Pancreas (tissue), 10 donors: Measurements from ENCODE around the gene RGS12. TPM values are rescaled to one million over a fixed set of nuclear protein-coding genes. Genes with fewer than 3 reads are reported as not detected.
A peak's percentile ranks its signal among the peaks of the same experiment; 100 is the strongest.

Source experiments
- ATAC-seq, 4 donors: fragments of 200-7000 bp; cut with Tn5 transposase; one replicate each; pipeline versions ENCODE4 v1.8.0 to v1.9.1; 2020; ENCODE audit warnings: mild to moderate bottlenecking in 4 of 4, moderate library complexity in 4 of 4
- DNase-seq, 6 donors: peaks; one replicate each; pipeline ENCODE4 v3.0.0-alpha.2; 2020
- FAIRE-seq: peaks from 2 replicates; lab custom pipeline; 2012; peaks lifted over from hg19 to GRCh38; lab: Jason Lieb, UNC
- H3K27ac ChIP-seq, 4 donors: fragments of 200-600 bp; sonication (generic); 1 replicate in 3 of 4; 2 replicates in 1 of 4; pipeline versions ENCODE4 v1.5.0 to v1.8.0; 2020
- H3K27me3 ChIP-seq, 4 donors: fragments of 200-600 bp; one replicate each; pipeline ENCODE4 v1.8.0; 2021
- H3K36me3 ChIP-seq, 3 donors: fragments of 200-600 bp; sonication (generic) in 1 of 3; one replicate each; pipeline versions ENCODE4 v1.5.0 to v1.8.0; 2020 to 2021
- H3K4me1 ChIP-seq, 3 donors: fragments of 200-600 bp; one replicate each; pipeline ENCODE4 v1.8.0; 2021
- H3K4me3 ChIP-seq, 4 donors: fragments of 200-600 bp; sonication (generic) in 2 of 4; one replicate each; pipeline versions ENCODE4 v1.5.0 to v1.8.0; 2020 to 2021
- H3K9me3 ChIP-seq, 4 donors: fragments of 200-600 bp; one replicate each; pipeline ENCODE4 v1.8.0; 2021
- WGBS, 2 donors: extraction: QIAGEN DNeasy Blood & Tissue Kit; methylation state at CpG; one replicate each; pipeline ENCODE4 v1.1.7; 2013; 5-methylcytosine and 5-hydroxymethylcytosine counted together
- intact Hi-C, 3 donors: fragments of 100-400 bp; cut with DNase I; formaldehyde crosslinking; loops; one replicate each; pipeline versions ENCODE4 v1.11.1 to v1.14.2; 2022
- polyA plus RNA-seq, 2 donors: library from polyadenylated mRNA; stranded (reverse); fragments of 200-250 nt; gene quantifications; one replicate each; pipeline ENCODE4 v1.2.3, GENCODE V29; 2013
- total RNA-seq, 6 donors: library from RNA; stranded (reverse); fragmentation: NEBNext Ultra II Directional in 4 of 6; extraction: Animal tissue kit (Norgen Biotek cat#: 25700) in 4 of 6; gene quantifications; one replicate each; pipeline versions ENCODE4 v1.2.1 to v1.2.4, GENCODE V29; 2021 to 2023
- TF ChIP-seq, protein P1 (sequence below), 4 donors: fragments of 200-600 bp; sonication (generic) in 3 of 4; IDR thresholded peaks; one replicate each; pipeline versions ENCODE4 v1.5.0 to v1.8.0; 2021; ENCODE audit warnings: antibody characterized with exemption in 4 of 4
- donor health status: healthy with polysubstance abuse.
- donor health status: DM: no; HTN: no; CAD: no; lungs with moderate emphysema.
- donor health status: DM: no; HTN: no; CAD: no.
- donor health status: control.
- donor health status: control.
- donor health status: Bipolar disorder and iron deficiency.
- donor health status: DM: yes; HTN: yes; CAD: no.
- donor health status: DM: no; HTN: no; CAD: no.
- donor health status: DM: no; HTN: no; CAD: no.
- donor health status: DM: yes; HTN: yes; CAD: no.

RGS12 gene
- total and polyA plus RNA-seq, 8 donors, result 4.6 to 21.6 (median 10.4) TPM

DNA sequence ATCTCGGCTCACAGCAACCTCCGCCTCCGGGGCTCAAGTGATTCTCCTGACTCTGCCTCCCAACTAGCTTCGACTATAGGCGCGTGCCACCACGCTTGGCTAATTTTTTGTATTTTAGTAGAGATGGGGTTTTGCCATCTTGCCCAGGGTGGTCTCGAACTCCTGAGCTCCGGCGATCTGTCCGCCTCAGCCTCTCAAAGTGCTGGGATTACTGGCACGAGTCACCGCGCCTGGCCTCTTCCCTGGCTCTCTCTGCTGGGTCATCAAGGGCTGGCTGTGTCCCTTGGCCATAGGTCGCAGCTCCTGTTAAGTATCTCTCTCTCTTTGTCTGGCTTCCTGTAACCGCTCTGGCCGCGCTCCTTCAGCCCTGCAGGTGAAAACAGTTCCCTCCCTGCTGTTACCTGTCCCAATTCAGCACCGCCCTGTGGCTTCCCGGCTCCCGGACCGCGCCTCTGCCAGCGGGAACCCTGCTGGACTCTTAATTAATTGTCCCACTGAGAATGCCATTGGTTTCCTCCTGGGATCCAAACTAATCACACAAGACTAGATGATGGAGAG is 1.3 kb upstream of the RGS12 start:
- Histone ChIP-seq H3K27me3 (no peaks in the 10 kb centered on the region), H3K27ac (peak overlapping the region; percentile 81 to 94 (median 90)), H3K9me3 (no peaks in the 10 kb centered on the region), H3K4me3 (peak overlapping the region; percentile 52 to 87 (median 84)), H3K4me1 (peaks cover 5 to 7% (median 6%) of the 10 kb centered on the region in 3 donors), H3K36me3 (no peaks in the 10 kb centered on the region)
- TF ChIP-seq, protein P1, sequence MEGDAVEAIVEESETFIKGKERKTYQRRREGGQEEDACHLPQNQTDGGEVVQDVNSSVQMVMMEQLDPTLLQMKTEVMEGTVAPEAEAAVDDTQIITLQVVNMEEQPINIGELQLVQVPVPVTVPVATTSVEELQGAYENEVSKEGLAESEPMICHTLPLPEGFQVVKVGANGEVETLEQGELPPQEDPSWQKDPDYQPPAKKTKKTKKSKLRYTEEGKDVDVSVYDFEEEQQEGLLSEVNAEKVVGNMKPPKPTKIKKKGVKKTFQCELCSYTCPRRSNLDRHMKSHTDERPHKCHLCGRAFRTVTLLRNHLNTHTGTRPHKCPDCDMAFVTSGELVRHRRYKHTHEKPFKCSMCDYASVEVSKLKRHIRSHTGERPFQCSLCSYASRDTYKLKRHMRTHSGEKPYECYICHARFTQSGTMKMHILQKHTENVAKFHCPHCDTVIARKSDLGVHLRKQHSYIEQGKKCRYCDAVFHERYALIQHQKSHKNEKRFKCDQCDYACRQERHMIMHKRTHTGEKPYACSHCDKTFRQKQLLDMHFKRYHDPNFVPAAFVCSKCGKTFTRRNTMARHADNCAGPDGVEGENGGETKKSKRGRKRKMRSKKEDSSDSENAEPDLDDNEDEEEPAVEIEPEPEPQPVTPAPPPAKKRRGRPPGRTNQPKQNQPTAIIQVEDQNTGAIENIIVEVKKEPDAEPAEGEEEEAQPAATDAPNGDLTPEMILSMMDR (IDR thresholded peaks at IDR 0.05), result no peak
- intact Hi-C loops, result no loop called here
- peak in 4 of 6 donors; percentile 55 to 87 (median 67) for DNase-seq
- FAIRE-seq, result no peak
- ATAC-seq, result peak; percentile 18 to 38 (median 30)
- WGBS, 2 donors, result 24 to 29% methylated on average over 24 of the region's 24 CpGs

DNA sequence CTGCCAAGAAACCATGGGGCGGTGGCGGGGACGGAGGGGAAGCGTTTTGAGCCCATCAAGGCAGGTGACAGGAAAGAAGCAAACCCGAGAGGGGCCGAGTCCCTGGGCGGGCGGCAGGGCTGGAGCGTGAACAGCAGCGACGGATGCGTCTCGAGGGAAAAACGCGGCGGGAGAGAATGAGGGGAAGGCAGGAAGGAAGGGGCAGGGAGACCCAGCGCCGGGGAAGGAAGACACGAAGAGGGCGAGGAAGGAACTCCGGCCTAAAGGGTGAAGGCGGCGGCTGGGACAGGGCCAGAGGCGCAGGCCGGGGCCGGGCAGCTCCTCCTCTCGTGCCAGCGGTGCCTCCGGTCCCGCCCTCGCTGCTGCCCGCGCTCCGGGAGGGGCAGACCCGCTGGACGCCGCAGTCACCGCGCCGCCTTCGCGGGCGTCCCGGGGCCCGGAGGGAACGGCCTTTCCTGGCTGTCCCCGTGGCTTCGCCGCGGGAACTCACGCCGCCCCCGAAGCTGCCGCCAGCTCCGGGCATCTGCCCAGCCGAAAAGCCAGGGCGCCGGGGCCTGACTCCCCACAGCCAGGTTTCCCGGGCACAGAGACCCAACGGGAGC is 751 bp upstream of the RGS12 start:
- no peaks in the 10 kb centered on the region for H3K36me3 ChIP-seq
- H3K9me3 ChIP-seq, result no peaks in the 10 kb centered on the region
- H3K27me3 ChIP-seq, result no peaks in the 10 kb centered on the region
- peak; percentile 70 to 90 (median 78) for DNase-seq
- TF ChIP-seq, protein P1 (IDR thresholded peaks at IDR 0.05), result no peak
- ATAC-seq, result peak; percentile 79 to 85 (median 81)
- no peak for FAIRE-seq
- WGBS, 2 donors, result 0 to 1% methylated on average over 31 to 60 of the region's 60 CpGs
- H3K4me3 ChIP-seq, result peak overlapping the region; percentile 52 to 87 (median 84)
- H3K4me1 ChIP-seq, result peaks cover 5 to 7% (median 6%) of the 10 kb centered on the region in 3 donors
- intact Hi-C loops, result no loop called here
- peak overlapping the region; percentile 81 to 94 (median 90) for H3K27ac ChIP-seq

DNA sequence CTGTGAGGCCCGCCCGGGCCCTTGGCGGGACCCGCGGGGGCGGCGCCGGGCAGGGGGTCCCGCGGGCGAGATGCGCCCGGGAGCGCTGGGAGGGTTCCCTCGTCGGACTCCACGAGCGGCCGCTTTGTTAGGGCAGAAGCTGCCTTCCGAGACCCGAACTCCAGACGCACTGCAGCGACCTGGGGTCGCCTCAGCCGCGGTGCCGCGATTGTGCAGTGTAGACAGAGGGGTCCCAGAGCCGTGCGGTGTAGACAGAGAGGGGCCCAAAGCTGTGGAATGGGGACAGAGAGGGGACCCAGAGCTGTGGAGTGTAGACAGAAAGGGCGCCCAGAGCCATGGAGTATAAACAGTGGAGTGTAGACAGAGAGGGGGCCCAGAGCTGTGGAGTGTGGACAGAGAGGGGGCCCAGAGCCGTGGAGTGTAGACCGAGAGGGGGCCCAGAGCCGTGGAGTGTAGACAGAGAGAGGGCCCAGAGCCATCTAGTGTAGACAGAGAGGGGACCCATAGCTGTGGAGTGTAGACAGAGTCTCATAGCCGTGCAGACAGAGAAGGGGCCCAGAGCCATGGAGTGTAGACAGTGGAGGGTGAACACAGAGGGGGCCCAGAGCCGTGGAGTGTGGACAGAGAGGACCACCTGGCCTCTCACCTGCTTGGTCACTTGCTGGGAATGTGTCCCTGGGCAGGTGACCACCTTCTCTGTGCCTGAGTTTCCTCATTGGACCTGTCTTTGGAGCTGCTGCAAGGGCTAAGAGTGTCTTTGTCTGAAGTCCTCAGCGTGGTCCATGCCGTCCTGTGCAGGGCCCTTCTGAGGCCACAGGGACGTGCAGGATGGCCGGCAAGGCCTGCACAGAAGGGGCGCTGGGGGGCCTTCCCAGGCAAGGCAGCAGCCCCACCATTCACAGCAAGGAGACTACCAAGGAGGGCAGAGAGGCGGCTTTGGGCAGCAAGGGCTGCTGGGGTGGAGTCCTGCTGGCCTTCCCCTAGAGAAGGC is 875 bp downstream of the RGS12 start:
- no peak for ATAC-seq
- 23 to 28% methylated on average over 37 to 42 of the region's 42 CpGs for WGBS, 2 donors
- no peaks in the 10 kb centered on the region for H3K27me3 ChIP-seq
- peak in 2 of 6 donors; percentile 45 to 83 for DNase-seq
- H3K9me3 ChIP-seq, result no peaks in the 10 kb centered on the region
- H3K36me3 ChIP-seq, result no peaks in the 10 kb centered on the region
- peaks cover 5 to 7% (median 6%) of the 10 kb centered on the region in 3 donors for H3K4me1 ChIP-seq
- TF ChIP-seq, protein P1 (IDR thresholded peaks at IDR 0.05), result no peak
- peak overlapping the region; percentile 12 to 87 (median 54) for H3K4me3 ChIP-seq
- intact Hi-C loops, result no loop called here
- FAIRE-seq, result no peak
- H3K27ac ChIP-seq, result peak overlapping the region in 1 of 4 donors; percentile 16

DNA sequence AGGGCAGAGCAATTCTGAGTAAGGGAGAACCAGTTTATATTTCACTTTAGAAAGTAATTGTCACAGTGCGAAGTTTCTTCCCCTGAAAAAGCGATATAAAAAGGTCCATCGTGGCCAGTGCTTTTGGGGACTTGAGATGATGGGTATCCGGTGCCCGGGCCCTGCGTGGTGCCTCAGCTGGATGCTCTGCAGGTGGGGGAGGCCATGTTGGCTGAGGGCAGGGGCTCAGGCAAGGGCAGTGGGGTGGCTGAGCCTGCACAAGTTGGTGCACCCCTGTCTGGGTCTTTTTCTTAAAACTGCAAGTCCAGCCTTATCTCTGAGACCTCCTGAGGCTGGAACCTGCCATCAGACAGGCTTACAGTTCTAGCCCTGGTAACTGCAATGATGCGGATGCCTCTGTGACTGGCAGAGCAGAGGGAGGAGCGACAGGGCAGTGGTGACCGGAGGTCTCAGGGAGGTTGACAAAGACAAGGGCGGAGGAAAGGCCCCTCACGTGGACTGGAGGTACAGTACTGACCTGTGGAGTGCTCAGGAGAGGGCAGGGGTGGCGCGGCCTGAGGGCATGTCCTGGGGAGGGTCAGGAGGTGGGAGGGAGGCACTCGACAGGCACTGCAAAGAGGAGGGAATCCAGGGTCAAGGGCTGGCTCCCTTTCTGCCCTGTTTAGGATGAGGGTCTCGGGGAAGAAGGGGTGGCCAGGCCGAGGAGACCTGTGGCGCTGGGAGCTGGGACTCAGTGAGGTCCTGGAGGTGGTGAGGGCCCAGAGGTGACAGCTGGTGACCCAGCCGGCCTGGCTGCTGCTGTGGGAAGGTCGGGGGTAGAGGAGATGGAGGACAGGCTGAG is 1.8 kb downstream of the RGS12 start:
- peaks cover 5 to 7% (median 6%) of the 10 kb centered on the region in 3 donors for H3K4me1 ChIP-seq
- WGBS, 2 donors, result 91 to 92% methylated on average over 19 of the region's 19 CpGs
- no peak overlapping the region for H3K27ac ChIP-seq
- H3K9me3 ChIP-seq, result no peaks in the 10 kb centered on the region
- H3K27me3 ChIP-seq, result no peaks in the 10 kb centered on the region
- no peak for FAIRE-seq
- no peak overlapping the region for H3K4me3 ChIP-seq
- intact Hi-C loops, result no loop called here
- TF ChIP-seq, protein P1 (IDR thresholded peaks at IDR 0.05), result no peak
- no peak for ATAC-seq
- DNase-seq, result no peak
- no peaks in the 10 kb centered on the region for H3K36me3 ChIP-seq
